ENCODE results near the gene UNC45B.
"Not testable (repeated sequence)": the region's sequence is repeated elsewhere in the genome, so short reads cannot be mapped to it uniquely, and the experiment has no call there.

The UNC45B gene

GRCh38 chr17:35141681-35142466 is 5.7 kb upstream of the UNC45B start, which contains the start of gene NLE1:
Gene NLE1 (minus strand): TSS chr17:35142303. CDS start chr17:35142275, 28 bp downstream.
- peak; percentile 89 for DNase-seq

DNA sequence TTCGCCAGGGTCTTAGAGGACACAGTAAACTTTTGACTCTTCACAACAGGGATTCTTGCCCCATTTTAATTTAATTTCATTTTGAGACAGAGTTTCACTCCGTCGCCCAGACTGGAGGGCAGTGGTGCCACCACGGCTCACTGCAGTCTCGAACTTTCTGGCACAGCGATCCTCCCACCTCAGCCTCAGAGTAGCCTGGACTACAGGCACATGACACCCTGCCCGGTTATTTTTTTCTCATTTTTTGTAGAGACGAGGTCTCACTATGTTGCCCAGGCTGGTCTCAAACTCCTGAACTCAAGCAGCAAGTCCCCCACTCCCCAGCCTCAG is 5.2 kb upstream of the UNC45B start:
- DNase-seq, result no peak

GRCh38 chr17:35144840-35145239 is 2.8 kb upstream of the UNC45B start:
- no peak for DNase-seq

DNA sequence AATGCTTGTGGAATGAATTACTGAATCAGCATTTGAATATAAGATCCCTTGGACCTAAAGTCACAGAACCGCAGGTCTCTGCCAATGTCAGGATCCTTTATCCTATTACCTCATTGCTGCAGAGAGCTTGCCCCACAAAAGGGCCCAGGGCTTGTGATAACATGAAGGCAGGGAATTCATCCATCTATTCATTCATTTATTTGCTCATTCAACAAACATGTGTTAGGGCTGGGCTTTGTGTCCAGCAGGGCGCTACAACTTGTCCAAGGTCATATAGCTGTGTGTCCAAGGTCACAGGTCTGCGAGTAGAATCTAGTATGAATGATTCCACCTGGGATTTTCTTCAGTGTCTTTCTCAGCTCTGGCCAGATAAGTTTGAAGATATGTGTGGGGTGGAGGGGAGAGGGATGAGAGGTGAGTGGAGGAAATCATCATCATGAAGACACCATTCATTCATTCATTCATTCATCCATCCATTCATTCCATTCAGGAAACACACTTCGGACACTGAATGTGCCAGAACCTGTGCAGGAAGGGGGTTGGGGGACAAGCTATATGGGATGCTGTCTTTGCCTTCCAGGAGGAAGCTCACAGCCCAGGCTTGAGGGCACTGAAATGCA is 1.3 kb upstream of the UNC45B start:
- no peak for DNase-seq

DNA sequence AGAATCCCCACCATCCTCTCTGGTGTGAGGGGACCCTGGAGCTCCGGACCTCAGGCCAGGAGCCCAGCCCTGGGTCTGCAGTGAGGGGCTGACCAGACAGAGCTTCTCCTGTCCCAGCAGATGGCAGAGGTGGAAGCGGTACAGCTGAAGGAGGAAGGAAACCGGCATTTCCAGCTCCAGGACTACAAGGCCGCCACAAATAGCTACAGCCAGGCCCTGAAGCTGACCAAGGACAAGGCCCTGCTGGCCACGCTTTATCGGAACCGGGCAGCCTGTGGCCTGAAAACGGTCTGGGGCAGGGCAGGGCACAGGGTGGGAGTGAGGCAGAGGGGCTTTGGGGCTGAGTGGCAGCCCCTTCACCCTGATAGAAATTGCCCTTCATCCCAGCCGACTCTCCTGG is 527 bp downstream of the UNC45B start:
- no peak for DNase-seq

- no peak for DNase-seq
Observed at GRCh38 chr17:35149941-35150340, 2.3 kb downstream of the UNC45B start.

- DNase-seq, result not testable (repeated sequence)
Observed at GRCh38 chr17:35151080-35151479, 3.5 kb downstream of the UNC45B start.

- no peak for DNase-seq
Observed at GRCh38 chr17:35152421-35153140, 5.0 kb downstream of the UNC45B start.

GRCh38 chr17:35154196-35155165 is 6.9 kb downstream of the UNC45B start:
- DNase-seq, result no peak

DNA sequence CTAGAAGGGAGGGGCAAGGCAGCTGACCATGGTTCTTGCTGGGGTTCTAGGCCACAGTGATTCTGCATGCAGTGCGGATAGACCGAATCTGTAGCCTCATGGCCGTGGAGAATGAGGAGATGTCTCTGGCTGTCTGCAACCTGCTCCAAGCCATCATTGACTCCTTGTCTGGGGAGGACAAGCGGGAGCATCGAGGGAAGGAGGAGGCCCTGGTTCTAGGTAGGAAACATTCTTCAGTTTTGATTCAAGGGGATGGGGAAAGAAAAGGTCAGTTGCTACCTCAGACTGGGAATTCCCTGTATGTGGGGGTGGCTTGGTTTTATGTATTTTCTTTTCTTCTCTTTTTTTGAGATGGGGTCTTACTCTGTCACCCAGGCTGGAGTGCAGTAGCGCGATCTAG is 7.6 kb downstream of the UNC45B start:
- no peak for DNase-seq

DNA sequence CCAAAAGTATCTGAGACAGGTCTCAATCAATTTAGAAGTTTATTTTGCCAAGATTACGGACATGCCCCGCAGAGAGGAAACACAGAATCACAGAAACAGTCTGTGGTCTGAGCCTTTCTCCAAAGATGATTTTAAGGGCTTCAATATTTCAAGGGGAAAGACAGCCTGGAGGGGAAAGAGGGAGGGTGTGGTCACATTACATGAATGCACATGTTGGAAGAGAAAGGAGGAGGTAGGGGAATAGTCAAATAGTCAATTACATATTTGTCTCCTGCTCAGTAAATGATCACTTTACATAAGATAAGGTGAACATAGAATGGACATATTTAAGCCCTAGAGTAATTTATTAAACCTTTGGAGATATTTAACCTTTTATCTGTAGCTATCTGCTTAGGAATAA is 12.3 kb downstream of the UNC45B start:
- no peak for DNase-seq

- peak; percentile 47 for DNase-seq
Observed at GRCh38 chr17:35160354-35161201, 13.0 kb downstream of the UNC45B start.

DNA sequence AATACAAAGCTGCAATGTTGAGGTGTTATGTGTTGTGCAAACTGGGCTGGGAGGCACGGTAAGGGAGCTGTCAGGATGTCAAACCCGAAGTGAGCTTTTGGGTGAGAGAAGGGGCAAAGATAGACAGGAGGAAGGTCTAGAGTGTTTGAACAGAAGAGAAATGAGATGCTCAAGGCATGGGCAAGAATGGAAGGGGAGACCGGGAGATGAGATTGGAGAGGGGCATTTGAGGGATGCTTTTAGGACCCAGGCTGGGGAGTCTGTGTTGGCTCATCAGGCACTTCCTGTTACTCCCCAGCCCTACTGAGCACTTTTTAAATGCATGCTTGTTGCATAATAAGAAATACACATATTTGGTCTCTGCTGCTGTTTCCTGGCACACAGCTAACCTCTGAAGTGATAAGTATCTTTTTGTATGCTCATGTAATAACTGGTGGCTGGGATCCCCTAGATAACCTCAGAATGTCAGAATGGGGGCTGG is 13.7 kb downstream of the UNC45B start:
- DNase-seq, result no peak

DNA sequence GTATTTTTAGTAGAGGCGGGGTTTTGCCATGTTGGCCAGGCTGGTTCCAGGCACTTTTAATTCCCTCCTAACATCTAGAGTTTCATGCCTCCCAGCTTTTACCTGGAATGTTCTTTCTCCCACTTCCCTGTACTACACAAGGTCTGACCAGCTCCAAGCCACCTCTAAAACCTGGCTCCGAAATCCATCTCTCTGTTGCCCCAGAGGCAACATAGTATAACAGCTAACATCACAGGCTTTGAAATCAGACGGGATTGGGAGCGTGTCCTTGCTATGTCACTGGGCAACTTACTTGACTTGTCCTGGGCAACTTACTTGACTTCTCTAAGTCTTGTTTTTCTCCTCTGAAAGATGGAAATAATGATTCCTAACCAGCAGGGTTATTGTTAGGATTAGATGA is 15.1 kb downstream of the UNC45B start:
- DNase-seq, result no peak

GRCh38 chr17:35163886-35164285 is 16.3 kb downstream of the UNC45B start:
- DNase-seq, result no peak

GRCh38 chr17:35164716-35165115 is 17.1 kb downstream of the UNC45B start:
- DNase-seq, result no peak

DNA sequence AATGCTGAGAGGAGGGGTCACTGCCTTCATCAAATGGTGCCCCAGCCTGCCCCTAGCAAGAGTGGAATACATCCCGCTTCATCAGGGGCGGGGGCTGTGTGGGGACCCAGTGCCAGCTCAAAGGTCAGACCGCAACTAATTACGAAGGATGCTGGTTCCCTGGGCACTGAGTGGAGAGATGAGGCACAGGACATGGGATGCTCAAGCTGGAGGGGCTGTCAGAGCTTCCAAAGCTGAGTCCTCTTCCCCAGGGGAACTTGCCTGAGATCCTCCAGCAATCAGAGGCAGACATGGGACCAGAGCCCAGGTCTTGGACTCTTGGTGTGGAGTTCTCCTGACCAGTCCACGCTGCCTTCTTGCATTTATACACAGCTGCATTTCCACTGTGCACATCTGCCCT is 18.9 kb downstream of the UNC45B start:
- DNase-seq, result no peak

- no peak for DNase-seq
Observed at GRCh38 chr17:35167046-35167445, 19.4 kb downstream of the UNC45B start.

- no peak for DNase-seq
Observed at GRCh38 chr17:35167666-35168065, 20.0 kb downstream of the UNC45B start.

DNA sequence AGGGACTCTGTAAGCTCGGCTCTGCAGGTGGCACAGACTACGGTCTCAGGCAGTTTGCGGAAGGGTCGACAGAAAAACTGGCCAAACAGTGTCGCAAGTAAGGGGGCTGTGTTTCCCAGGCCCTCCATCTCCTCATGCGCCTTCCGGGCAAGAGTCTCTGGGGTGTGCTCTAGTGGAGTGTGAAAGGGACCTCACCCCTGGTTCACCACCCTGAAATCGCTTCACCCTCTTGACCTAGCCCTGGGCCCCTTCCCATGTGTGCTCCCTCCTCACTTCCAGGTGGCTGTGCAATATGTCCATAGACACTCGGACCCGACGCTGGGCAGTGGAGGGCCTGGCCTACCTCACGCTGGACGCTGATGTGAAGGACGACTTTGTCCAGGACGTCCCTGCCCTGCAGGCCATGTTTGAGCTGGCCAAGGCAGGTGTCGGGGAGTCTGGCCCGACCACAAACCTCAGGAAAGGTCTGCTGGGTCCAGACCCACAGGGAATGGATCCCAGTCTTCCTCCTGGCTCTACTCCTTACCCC is 22.3 kb downstream of the UNC45B start:
- DNase-seq, result peak; percentile 4
